ENCODE results near the gene GPR83.
"Not testable (repeated sequence)": the region's sequence is repeated elsewhere in the genome, so short reads cannot be mapped to it uniquely, and the experiment has no call there.

The GPR83 gene

DNA sequence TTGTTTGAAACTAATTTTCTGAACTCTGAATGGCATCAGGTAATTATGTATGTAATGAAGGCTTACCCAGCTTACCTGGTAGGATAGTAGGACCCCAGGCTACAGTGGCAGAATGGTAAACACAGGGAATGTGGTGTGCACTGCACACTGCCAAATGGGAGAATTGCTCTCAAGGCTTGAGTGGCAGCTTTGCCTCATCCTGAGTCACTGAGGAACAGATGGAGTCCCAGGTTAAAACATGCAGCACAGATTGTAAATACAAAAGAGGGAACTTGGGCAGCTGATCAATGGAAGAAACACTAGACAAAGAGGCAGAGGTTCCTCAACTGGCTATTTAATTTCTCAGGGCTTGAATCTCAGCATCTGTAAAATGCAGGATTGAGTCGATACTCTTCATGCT lies 24.4 kb downstream of the GPR83 start:
- TF ChIP-seq, protein P1, sequence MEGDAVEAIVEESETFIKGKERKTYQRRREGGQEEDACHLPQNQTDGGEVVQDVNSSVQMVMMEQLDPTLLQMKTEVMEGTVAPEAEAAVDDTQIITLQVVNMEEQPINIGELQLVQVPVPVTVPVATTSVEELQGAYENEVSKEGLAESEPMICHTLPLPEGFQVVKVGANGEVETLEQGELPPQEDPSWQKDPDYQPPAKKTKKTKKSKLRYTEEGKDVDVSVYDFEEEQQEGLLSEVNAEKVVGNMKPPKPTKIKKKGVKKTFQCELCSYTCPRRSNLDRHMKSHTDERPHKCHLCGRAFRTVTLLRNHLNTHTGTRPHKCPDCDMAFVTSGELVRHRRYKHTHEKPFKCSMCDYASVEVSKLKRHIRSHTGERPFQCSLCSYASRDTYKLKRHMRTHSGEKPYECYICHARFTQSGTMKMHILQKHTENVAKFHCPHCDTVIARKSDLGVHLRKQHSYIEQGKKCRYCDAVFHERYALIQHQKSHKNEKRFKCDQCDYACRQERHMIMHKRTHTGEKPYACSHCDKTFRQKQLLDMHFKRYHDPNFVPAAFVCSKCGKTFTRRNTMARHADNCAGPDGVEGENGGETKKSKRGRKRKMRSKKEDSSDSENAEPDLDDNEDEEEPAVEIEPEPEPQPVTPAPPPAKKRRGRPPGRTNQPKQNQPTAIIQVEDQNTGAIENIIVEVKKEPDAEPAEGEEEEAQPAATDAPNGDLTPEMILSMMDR (conservative IDR thresholded peaks at IDR 0.05; ENCODE audit: low read depth, low read length), result no peak
- no peak for DNase-seq (ENCODE audit: low read depth)
- H3K4me3 ChIP-seq (ENCODE audit: low read depth, low read length), result no peak overlapping the region

DNA sequence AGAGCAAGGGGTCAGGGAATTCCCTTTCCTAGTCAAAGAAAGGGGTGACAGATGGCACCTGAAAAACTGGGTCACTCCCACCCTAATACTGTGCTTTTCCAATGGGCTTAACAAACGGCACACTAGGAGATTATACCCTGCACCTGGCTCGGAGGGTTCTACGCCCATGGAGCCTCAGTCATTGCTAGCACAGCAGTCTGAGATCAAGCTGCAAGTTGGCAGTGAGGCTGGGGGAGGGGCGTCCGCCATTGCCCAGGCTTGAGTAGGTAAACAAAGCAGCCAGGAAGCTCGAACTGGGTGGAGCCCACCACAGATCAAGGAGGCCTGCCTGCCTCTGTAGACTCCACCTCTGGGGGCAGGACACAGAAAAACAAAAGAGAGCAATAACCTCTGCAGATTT lies 30.6 kb downstream of the GPR83 start:
- DNase-seq (ENCODE audit: low read depth); H3K4me3 ChIP-seq (ENCODE audit: low read depth, low read length): not testable (repeated sequence)

DNA sequence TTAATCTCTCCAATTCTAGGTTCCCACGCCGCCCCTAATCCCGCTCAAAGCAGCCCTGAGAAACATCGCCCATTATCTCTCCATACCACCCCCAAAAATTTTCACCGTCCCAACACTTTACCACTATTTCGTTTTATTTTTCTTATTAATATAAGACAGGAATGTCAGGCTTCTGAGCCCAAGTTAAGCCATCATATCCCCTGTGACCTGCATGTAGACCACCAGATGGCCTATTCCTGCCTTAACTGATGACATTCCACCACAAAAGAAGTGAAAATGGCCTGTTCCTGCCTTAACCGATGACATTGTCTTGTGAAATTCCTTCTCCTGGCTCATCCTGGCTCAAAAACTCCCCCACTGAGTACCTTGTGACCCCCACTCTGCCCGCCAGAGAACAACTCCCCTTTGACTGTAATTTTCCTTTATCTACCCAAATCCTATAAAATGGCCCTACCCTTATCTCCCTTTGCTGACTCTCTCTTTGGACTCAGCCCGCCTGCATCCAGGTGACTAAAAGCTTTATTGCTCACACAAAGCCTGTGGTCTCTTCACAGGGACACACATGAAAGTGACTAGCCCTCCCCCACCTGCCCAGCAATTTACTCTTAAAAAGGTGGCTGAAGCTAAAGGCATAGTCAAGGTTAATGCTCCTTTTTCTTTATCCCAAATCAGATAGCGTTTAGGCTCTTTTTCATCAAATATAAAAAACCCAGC lies 50.2 kb downstream of the GPR83 start:
- DNase-seq (ENCODE audit: low read depth); H3K4me3 ChIP-seq (ENCODE audit: low read depth, low read length): not testable (repeated sequence)

DNA sequence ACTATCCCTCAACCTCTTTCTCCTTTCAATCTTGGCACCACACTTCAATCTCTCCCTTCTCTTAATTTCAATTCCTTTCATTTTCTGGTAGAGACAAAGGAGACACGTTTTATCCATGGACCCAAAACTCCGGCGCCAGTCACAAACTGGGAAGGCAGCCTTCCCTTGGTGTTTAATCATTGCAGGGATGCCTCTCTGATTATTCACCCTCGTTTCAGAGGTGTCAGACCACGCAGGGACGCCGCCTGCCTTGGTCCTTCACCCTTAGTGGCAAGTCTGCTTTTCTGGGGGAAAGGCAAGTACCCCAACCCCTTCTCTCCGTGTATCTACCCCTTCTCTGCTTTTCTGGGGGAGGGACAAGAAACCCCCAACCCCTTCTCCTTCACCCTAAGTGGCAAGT lies 54.9 kb downstream of the GPR83 start:
- not testable (repeated sequence) for DNase-seq (ENCODE audit: low read depth); H3K4me3 ChIP-seq (ENCODE audit: low read depth, low read length)

DNA sequence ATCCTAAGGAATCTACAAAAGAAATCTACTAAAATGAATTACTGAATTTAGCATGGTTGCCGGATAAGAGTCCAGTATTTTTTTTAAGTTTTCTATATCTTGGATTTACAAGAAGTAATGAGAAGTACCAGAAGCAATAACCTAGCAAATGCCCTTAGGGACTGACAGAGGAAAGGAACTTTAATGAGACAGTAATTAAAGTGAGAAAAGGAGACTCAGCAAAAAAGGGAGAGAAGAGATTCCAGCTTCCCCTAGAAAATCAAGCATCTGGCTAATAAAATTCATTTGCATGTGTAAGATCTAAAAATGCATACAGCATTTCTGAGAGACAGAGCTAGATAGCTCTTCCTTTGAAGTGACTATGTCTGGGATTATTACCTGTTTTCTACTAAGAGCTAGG lies 57.7 kb downstream of the GPR83 start:
- no peak overlapping the region for H3K4me3 ChIP-seq (ENCODE audit: low read depth, low read length)
- no peak for DNase-seq (ENCODE audit: low read depth)
- TF ChIP-seq, protein P1 (conservative IDR thresholded peaks at IDR 0.05; ENCODE audit: low read depth, low read length), result no peak

DNA sequence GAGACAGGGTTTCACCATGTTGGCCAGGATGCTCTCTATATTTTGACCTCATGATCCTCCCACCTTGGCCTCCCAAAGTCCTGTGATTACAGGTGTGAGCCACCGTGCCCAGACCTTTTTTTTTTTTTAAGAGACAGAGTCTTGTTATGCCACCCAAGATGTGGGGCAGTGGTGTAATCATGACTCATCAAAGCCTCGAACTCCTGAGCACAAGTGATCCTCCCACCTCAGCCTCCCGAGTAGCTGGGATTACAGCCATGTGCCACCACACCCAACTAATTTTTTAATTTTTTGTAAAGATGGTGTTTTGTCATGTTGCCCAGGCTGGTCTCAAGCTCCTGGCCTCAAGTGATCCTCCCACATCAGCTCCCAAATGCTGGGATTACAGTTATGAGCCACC lies 59.0 kb downstream of the GPR83 start:
- no peak for DNase-seq (ENCODE audit: low read depth)
- no peak overlapping the region for H3K4me3 ChIP-seq (ENCODE audit: low read depth, low read length)
- TF ChIP-seq, protein P1 (conservative IDR thresholded peaks at IDR 0.05; ENCODE audit: low read depth, low read length), result no peak

DNA sequence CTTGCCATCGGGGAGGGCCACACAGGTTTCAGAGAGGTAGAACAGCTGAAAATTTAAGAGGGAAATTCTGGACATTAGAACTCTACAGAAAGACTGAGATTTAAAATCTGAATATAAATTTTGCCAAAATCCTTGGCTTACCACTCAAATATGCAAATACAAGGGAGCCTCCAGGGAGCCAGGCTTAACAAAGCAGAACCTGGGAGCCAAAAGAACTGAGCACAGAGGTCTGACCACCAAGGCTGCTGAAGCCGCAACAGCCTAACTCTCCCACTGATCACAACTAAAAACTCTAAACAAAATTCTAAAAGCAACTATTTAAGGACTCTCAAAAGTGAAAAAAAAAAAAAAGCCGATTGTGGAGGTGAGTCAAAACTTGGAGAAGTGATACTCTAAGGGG lies 62.6 kb downstream of the GPR83 start:
- no peak overlapping the region for H3K4me3 ChIP-seq (ENCODE audit: low read depth, low read length)
- TF ChIP-seq, protein P1 (conservative IDR thresholded peaks at IDR 0.05; ENCODE audit: low read depth, low read length), result no peak
- no peak for DNase-seq (ENCODE audit: low read depth)

DNA sequence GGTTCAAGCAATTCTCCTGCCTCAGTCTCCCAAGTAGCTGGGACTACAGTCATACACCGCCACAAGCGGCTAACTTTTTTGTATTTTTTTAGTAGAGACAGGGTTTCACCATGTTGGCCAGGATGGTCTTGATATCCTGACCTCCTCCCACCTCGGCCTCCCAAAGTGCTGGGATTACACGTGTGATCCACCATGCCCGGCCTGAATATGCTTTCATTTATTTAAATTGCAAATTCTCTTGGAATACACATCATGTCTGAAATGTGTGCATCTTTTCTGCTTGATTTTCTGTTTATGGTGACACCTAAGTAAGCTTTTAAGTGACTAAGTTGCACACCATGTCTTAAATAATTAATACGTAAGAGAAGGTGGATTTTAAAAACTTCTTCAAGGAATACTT lies 65.2 kb downstream of the GPR83 start:
- TF ChIP-seq, protein P1 (conservative IDR thresholded peaks at IDR 0.05; ENCODE audit: low read depth, low read length), result no peak
- no peak overlapping the region for H3K4me3 ChIP-seq (ENCODE audit: low read depth, low read length)
- DNase-seq (ENCODE audit: low read depth), result no peak

DNA sequence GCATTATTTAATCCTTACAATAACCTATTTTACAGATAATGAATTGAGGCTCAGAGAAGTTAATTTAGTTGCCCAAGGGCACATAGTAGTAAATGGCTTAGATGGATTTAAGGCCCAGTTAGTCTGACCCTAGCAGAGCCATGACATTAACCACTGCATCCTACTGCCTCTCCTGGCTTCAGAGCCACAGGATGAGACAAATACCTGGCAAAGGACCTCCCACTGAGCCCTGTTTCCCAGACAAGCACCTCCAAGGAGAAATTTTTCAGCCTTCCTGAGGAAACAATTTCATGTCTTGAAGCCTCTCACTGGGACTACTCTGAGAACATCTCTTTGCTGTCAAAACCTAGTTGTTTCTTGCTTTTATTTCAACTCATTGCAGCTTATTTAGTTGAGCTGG lies 68.4 kb downstream of the GPR83 start:
- TF ChIP-seq, protein P1 (conservative IDR thresholded peaks at IDR 0.05; ENCODE audit: low read depth, low read length), result no peak
- H3K4me3 ChIP-seq (ENCODE audit: low read depth, low read length), result no peak overlapping the region
- no peak for DNase-seq (ENCODE audit: low read depth)
